Esophagus muscularis mucosa (tissue), 4 donors: ENCODE results near the gene ASIC1.
"Not testable (repeated sequence)": the region's sequence is repeated elsewhere in the genome, so short reads cannot be mapped to it uniquely, and the experiment has no call there.

Experiments used
- CTCF ChIP-seq, 3 experiments: fragments of 200-600 bp in 2 of 3; fragments of 450-650 bp in 1 of 3; sonication (generic) in 2 of 3; IDR thresholded peaks; one replicate each; pipeline ENCODE4 v1.5.1; 2017 to 2019; ENCODE audit warnings: antibody characterized with exemption in 3 of 3, mild to moderate bottlenecking in 2 of 3, moderate library complexity in 1 of 3
- EP300 ChIP-seq: sonication (generic); formaldehyde crosslinking; IDR thresholded peaks from one replicate; pipeline ENCODE4 v1.6.1; 2017; ENCODE audit warnings: antibody characterized with exemption
- POLR2A ChIP-seq: fragments of 450-650 bp; IDR thresholded peaks from one replicate; pipeline ENCODE4 v1.6.1; 2017; ENCODE audit warnings: antibody characterized with exemption, moderate library complexity, mild to moderate bottlenecking, low read depth
- POLR2AphosphoS5 ChIP-seq, 2 donors: sonication (generic); formaldehyde crosslinking; IDR thresholded peaks; one replicate each; pipeline ENCODE4 v1.6.1; 2017; ENCODE audit warnings: antibody characterized with exemption in 2 of 2

- not testable (repeated sequence) for TF ChIP-seq CTCF (IDR thresholded peaks at IDR 0.05); EP300; POLR2A; POLR2AphosphoS5 (IDR thresholded peaks at IDR 0.05)
Measured at GRCh38 chr12:50030449-50030848, 26.9 kb upstream of the ASIC1 start.
